ENCODE measurements around the gene PLA2G5.

The PLA2G5 gene

DNA sequence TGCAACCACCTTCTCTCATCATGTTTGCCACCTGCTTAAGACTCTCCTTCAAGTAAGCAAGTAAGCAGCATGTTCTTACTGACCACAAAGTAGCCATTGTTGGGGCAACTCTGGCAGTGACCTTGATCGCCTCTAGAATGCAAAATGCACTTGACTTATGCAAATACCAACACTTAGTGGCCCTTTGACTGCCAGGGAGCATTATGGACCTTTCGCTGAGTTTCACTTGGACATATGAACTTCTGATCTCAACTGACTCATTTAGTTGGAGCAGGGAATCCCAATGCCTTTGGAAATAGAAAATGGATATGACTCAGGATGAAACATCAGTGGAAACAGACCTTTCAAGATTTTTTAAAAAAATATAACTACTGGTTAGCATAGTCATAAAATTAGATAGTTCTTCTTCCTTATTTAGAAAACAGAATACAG, 6.1 kb upstream of the PLA2G5 start:
- no peak for DNase-seq (ENCODE audit: low spot score)

DNA sequence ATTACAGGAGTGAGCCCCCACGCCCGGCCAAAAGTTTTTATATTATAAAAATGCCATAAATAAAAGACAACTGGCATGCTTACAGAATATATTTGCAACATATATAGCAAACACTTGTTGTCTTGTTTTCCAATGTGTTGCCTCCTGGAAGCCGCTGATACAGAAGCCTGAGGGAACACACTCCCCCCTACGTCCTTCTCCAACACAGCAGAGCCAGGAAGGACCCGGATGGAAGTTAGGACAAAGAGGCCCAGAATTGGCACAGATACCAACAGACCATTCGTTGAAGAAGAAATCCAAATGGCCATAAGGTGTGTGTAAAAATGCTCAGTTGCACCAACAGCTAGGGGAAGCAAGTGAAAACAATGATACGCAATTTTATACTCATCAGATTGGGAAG, 1.3 kb upstream of the PLA2G5 start:
- DNase-seq (ENCODE audit: low spot score), result no peak

DNA sequence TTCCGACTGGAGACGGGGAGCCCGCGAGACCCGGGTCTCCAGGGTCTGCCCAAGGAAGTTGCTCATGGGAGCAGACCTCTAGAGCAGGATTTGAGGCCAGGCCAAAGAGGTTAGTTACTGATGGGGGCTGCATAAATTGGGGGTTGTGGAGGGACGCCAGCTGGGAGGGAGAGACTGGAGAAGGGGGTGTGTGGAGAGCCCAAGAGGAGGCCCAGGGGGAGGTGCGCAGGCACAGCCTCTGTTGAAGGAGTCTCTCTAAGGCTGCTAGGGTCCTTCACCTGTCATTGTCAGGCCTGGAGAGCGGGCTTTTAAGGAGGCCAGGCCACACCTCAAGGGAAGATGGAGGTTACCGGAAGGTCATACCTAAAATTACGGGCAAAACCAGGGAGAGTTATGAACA, 363 bp downstream of the PLA2G5 start:
- no peak for DNase-seq (ENCODE audit: low spot score)

DNA sequence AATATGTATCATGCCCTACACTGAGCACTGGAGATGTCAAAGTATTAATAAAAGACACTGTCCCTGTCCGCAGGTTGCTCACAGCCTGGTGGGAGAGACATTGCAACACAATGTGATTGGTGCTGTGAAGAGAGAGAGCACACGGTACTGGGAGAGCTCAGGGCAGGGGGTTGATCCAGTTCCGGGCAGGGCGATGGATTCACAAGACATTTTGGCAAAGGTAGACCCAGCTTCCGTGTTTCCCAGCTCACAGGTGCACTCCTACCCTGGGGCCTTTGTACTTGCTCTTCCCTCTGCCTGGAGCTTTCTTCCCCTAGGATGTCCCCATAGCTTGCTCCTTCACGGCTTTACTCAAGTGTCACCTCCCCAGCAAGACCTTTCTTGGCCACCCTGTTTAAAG, 1.4 kb downstream of the PLA2G5 start:
- DNase-seq (ENCODE audit: low spot score), result no peak

DNA sequence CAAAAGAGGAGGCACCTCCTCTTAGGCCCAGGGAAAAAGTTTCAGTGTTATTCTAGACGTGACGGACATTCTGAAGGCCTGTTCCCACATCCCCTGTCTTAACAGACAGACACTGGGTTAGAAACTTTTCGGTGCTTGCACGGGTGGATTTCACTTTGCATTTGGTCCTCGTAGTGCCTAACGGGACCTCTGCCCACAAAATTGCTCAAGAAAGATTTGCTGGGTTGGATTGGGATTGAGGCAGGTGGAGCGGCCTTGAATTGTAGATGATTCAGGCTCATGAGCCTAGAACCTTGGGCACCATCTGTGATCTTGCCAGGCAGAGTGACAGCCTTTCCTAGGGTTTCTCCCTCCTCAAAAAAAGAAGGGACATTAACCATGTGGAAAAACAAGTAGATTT, 2.8 kb downstream of the PLA2G5 start:
- no peak for DNase-seq (ENCODE audit: low spot score)

DNA sequence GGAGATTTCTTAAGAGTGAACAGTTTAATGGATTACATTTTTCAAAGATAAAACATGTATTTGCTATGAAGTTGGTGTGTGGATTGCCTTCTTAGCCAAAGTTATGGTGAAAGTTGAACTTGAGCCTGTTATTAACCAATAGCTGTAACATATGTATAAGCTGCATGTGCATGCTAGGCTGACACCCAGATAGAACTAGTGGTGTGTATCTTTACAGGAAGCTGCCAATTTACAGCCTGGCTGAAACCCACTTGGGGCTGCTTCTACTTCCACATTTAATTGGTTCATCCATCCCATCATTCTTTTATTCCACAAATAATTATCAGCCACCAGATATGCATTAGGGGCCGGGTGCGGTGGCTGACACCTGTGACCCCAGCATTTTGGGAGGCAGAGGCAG, 3.3 kb downstream of the PLA2G5 start:
- no peak for DNase-seq (ENCODE audit: low spot score)

DNA sequence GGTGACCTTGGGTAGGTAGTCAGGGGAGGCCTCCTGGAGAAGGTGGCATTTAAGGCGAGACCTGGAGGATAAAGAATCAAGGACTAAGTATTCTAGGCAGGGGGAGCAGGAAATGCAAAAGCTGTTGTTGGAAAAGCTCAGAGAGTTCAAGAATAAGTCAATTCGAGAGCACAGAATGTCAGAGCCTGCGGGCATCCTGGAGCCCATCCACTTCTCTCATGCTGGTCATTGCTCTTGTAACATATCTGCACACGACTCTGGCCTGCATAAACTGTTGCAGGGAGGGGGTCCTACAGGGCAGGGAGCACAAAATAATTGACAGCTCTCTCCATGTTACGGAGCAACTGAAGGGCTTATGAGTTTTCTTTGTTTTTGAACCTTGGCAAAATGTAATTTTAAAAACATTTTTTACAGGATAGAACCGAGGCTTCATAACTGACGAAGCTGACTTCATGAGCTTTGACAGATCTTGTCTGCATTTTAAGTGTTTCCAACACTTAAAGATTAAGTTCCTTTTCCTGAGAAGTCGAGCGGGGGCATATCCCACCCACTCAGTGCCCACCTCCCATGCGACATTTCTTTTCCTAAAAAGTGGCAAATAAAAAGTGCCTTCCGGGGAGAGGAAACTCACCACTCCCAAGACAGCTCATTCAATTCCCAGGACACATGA, 4.2 kb downstream of the PLA2G5 start:
- DNase-seq (ENCODE audit: low spot score), result no peak

DNA sequence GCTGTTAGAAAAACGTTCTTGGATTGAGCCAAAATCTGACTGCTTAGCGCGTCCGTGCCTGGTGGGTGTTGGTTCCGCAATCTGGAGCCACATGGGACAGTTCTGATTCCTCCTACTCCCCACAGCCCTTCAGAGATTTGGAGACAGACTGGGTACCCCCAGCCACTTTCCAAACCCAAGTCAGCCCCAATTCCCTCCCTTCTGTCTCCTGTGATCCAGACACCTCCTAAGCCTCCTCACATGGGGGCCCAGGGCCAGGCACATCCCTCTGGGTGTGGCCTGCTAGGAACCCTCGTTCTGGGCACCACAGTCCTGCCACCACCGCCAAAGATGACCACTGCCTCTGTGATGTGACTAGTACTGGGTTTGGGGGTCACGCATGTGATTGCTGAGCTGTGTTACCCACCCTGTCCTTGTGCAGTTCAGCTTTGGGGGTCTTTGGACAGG, 4.8 kb downstream of the PLA2G5 start:
- no peak for DNase-seq (ENCODE audit: low spot score)

DNA sequence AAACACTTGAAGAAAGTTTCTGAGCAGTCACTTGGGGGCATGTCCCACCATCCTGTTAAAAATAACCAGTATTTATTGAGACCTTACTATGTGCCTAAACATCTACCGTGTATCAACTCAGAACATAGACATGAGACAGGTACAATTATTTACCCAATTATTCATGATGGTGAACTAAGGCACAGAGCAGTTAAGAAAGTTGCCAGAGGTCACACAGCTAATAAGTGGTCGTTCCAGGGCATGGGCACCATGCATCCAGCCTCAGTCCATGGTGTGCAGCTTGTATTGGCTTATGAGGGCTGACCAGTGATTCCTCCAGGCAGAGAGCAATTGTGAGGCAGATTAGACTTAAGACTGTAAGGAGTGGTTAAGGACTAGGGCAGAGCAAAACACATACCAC, 5.4 kb downstream of the PLA2G5 start:
- no peak for DNase-seq (ENCODE audit: low spot score)

DNA sequence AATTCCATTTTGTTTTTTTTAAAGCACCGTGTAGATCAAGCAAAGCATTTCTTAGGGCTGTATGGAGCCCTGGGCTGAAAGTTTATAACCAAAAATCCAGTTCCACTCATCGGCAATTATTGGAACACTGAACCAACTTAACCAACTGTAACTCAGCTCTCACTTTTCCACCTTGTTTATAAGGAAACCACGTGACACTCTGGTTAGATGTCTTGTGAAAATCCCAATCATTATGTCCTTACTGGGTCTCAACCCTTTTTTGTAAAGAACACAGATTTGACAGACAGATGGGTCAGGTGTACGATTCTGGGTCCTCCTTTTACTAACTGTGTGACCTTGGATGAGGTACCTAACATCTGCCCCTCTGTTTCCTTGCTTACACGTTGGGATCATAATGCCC, 6.2 kb downstream of the PLA2G5 start:
- no peak for DNase-seq (ENCODE audit: low spot score)

DNA sequence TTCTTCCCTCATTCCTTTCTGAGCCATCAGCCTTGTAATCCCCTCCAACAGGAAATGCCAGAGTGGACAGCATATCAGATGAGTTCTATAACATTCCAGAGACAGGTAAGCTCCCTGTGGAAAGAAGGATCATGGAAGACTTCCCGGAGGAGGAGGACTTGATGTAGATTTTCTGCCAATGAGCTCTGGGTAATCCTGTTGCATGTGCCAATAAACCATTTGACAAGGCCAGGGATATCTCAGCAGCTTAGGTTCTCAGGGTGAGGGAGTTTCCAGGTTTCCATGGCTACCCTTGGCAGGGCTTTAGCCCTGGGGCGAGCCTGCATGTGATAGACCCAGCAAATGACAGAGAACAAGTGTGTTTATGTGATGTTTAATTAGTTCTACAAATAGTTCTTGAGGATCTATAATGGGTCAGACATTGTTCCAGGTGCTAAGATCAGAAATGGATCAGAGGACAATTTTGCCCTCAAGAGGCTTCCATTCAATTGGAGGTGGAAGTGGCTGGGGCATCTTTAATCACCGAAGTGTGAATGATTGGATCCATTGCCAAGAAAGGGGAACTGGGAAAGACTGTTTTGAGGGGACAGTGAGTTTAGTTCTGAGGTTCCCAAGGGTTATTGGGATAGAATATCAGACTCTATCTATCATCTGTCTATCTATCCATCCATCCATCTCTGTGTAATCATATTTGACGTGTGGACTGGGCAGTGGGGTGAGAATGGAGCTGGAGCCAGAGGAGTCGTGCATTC, 6.9 kb downstream of the PLA2G5 start:
- no peak for DNase-seq (ENCODE audit: low spot score)

DNA sequence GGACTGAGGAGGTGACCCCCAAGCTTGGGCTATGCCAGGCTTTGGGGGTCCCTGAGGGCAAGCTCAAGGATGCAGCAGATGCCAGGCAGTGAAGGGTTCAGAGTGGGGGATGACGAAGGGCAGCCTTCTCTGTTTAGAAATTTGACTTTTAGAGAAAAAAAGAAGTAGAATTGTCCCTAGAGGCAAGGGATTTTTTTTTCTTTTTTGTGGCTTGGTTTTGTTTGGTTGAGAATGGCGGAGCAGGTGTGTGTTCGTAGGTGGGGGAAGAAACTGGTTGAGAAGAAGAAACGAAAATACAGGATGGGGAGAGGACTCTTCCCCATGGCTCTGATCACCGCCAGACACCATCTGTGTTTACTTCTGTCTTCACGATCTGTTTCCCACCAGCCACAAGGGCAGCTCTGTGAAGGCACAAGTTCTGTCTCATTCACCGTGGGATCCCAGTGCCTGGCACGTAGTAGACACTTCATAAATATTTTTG, 8.2 kb downstream of the PLA2G5 start:
- DNase-seq (ENCODE audit: low spot score), result no peak

DNA sequence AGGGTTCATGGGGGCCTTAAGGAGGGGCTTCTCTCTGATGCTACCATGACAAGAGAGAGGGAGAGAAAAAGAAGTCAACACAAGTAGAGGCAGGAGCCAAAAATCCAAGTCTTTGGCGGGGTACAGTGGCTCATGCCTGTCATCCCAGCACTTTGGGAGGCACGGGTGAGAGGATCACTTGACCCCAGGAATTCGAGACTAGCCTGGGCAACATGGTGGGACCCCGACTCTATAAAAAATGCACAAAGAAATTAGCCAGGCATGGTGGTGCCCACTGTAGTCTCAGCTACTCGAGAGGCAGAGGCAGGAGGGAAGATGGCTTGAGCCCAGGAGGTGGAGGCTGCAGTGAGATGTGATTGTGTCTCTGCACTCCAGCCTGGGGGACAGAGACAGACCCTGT, 8.7 kb downstream of the PLA2G5 start:
- no peak for DNase-seq (ENCODE audit: low spot score)

DNA sequence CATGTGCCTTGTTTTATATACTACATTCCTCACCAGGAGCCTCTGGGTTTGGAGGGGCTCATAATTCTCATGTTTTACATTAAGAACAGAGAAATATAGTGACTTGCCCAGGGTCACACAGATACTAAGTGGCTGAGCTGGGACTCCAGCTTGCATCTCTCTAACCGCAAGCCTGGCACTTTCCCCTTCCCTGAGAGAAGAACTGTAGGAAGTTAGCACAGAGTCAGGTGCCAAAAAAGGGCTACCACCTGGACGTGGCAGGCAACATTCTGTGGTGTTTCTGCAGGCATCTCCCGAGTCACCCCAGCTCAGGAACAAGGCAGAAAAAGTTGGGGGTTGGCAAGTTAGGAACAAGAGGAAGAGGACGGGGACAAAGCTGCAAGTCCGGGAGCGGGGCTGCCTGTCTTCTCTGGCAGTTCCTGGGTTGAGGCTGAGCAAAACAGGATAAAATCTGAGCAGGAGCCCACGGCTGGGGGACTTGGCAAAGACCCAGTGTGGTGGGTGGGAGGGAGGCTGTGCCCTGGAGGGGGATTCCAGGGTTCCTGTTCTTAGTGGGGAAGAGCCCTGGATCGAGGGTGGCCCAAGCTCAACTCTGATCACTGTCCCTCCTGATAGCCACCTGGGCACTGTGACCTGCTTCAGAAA, 9.8 kb downstream of the PLA2G5 start:
- DNase-seq (ENCODE audit: low spot score), result no peak

DNA sequence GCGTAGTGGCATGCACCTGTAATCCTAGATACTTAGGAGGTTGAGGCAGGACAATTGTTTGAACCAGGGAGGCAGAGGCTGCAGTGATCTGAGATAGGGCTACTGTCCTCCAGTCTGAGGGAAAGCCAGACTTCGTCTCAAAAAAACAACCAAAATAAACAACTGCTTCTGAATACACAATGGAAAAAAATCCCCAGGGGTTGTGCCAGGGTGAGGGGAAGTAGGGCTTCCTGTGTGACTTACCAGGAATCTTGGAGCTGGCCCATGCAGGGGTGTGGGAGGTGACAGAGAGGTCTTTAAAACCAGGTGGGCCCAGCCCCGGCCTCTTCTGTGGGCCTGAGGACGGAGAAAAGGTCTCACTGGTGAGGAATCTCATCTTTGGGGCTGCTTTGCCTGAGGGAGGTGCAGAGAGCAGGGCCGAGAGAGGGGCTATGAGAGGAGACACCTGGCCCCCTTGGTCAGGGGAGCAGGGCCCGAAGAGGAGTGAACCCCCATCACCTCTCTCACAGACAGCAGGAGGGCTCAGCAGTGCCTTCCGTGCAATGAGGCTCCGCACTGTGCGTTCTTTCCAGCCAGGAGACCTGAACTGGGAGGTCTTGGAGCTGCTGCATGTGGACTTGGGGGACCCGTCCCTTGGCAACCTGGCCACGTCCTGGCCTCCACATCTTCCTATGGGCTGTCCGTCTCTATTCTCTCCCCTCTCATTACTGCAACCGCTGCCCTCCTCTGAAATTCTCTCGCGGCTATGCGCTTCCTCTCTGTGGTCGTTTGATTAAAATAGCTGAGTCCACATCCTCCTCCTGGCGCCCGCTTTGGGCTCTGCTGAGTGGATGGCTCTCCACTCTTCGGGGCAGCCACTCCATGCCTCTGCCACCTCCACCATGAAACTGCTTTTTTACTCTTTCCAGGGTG, 10.7 kb downstream of the PLA2G5 start:
- no peak for DNase-seq (ENCODE audit: low spot score)

DNA sequence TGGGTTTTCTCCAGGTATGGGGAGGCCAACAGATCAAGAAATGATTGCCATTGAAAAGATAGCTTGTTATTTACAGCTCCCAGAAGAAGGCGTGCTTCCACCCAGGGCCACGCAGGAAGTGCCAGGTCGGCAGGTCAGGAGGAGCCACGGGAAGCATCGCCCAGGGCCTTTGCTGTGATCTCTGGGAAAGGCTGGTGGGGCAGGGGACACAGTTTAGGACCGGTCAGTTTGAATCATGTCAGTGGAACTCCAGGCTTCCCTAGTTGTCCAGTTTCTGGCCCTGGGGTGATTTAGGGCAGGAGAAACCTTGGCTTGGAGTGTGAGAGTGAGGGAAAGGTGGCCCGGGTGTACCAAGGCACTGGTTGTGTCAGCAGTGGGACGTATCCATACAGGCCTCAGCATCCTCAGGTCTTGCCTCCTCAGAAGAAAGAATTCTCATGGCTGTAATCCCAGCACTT, 11.4 kb downstream of the PLA2G5 start:
- no peak for DNase-seq (ENCODE audit: low spot score)

DNA sequence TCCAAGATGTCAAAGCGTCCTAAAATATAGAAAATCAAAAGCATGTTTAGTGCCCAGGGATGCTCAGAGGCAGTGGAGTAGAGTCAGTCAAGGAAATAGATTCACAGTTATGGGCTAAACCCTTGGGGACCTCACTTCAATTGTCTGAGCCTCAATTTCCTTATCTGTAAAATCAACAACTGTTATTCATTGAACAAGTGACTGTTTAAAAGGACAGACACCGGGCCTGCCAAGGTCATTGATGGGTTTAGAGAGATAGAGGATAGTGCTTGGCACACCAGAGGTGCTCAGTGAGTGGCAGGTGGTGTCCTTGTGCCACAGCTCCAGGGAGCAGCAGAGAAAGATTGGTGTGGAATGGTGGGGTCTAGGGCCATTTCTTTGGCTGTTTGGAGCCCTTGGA, 12.8 kb downstream of the PLA2G5 start:
- DNase-seq (ENCODE audit: low spot score), result no peak

DNA sequence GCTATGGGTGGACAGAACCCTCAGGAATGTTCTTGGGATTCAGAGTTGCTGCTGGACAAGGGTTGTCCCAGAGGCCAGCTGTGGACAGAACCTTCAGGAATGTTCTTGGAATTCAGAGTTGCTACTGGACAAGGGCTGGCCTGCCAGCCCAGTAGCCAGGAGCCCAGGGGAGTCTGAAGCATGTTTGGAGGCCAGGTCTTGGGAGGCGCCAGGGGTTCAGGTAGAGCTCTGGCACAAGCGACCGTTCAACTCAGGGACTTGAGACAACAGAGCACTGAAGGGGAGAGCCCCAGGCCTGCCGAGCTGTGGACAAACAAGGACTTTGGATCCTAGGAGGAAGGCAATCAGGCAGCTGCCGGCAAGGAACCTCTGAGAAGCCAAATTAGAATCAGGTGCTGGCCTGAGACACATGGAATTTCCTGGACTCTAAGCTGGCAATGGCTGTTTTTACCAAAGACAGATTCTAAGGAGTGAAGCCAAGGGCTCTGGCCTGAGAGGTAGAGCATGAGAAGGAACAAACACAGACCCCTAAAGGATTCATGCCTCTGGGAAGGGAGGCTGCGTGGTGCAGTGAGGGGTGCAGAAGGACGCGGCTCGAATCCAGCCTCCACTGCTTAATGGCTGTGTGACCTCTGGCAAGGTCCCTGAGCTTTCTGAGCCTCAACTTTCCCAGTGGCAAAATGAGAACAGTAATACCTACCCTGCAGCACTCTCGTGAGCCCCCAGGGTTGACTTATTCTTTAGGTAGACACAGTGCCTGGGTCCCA, 13.4 kb downstream of the PLA2G5 start:
- no peak for DNase-seq (ENCODE audit: low spot score)

DNA sequence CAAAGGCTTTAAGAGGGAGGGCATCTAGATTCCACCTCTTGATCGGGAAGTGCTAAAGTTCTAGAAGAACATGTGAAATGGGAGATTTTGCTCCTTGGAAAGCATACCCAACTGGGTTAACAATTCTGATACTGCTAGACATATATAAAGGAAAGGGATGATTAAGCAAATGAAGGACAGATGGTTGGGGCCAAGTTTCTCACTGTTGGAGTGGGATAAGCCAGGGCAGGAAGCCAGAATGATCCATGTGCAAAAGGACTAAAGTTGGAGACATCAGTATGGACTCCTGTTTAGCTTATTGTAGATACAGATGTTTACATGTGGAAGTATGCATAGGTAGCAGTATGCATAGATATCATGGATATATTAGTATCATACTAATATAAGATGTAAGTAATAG, 16.8 kb downstream of the PLA2G5 start:
- DNase-seq (ENCODE audit: low spot score), result no peak

DNA sequence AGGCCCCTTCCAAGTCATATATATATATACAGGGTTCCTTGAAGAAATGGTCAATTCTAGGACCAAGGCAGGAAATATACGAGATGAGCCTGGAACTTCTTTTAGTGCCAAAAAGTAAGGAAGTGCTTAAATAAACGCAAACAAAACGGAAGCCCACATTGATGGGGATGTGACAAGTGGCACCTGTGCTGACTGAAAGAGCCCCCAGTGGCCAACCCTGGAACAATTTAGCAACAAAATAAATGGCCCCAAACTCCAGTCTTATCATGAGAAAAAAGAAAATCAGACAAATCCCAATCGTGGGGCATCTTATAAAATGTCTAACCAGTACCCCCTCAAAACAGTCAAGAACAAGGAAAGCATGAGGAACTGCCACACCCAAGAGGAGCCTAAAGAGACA, 17.7 kb downstream of the PLA2G5 start:
- no peak for DNase-seq (ENCODE audit: low spot score)
